GM19395 (cell line): ENCODE results near the gene EDARADD.
A peak's percentile ranks its signal among the peaks of the same experiment; 100 is the strongest.
"Not testable (repeated sequence)": the region's sequence is repeated elsewhere in the genome, so short reads cannot be mapped to it uniquely, and the experiment has no call there.

Experiments
- ATAC-seq: cut with Tn5 transposase; IDR thresholded peaks from one replicate; pipeline ENCODE4 v1.9.1; 2021; ENCODE audit warnings: mild to moderate bottlenecking, moderate library complexity; ENCODE audit not compliant: unreplicated experiment

The EDARADD gene

DNA sequence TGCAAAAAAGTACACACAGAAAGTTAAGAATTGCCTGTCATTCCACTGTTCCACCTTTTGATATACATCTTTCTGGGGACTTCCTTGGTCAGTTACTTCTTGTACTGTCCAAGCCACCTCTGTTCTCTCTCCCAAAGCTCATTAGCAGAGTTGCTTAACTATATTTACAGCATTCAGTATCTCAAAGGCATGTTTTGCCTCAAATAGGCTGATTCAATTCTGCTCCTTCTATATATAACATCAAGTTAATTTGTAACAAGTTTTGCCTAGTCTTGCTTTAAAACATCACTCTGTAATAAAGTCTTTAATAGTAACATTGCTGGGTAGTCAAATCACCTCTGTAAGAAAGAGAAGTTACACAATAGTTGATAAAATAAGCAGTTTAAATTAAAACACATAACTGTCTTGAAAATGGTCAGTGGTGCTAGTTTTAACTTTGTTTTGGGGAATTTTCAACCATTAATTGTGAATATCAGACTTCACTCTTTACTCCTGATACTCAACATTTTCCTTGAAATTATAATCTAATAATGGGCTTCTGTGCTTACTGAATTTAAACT, 35.7 kb downstream of the EDARADD start:
- ATAC-seq: peak; percentile 40

DNA sequence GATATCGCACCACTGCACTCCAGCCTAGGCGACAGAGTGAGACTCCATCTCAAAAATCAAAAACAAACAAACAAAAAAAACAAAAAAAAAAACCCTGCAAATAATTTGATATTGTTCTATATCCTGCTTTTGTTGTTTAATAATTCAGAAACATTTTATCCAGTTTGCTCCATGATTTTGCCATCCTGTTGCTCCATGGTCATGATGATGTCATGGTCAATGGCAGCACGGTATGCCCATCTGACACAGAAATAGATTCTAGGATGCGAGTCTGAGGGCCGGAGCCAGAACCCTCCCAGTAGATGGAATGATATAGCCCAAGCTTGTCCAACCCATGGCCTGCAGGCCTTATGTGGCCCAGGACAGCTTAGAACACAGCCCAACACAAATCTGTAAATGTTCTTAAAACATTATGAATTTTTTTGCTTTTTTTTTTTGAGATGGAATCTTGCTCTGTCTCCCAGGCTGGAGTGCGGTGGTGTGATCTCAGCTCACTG, 39.8 kb downstream of the EDARADD start:
- ATAC-seq: no peak

DNA sequence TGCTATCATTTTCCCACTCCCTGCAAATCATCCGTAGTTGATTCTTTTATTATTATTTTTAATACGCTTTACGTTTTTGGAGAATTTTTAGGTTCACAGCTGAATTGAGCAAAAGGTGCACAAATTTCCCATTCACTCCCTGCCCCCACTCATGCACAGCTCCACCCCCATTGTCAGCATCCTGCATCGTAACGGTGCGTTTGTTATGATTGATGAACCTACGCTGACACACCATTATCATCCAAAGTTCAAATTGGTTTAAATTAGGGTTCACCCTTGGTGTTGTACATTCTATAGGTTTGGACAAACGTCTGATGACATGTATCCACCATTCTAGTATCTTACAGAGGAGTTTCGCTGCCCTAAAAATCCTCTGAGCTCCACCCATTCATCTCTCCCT, 44.5 kb downstream of the EDARADD start:
- ATAC-seq: no peak

DNA sequence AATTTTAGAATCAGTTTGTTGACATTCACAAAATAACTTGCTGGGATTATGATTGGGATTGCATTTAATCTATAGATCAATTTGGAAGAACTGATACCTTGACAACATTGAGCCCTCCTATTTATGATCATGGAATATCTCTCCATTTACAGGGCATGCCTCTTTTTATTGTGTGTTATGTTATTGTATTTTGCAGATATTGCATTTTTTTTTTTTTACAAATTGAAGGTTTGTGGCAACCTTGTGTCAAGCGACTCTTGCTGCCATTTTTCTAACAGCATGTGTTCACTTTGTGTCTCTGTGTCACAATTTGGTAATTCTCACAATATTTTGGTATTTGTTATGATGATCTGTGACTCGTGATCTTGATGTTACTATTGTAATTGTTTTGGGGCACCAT, 46.3 kb downstream of the EDARADD start:
- no peak for ATAC-seq

DNA sequence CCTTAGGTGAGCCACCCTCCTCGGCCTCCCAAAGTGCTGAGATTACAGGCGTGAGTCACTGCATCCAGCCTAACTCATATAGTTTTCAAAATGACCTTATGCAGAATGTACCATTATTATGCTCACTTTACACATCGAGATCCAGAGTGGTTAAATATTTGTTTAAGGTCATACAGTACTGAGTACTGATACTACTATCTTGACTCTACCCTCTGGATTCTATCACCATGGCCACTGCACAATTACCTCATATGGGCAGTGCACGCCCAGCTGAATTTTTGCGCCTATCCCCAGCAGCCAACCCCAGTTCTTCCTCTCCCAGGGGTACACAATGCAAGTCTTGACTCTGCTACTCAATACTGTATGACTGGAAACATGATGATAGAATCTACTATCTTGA, 56.7 kb downstream of the EDARADD start:
- ATAC-seq: no peak

DNA sequence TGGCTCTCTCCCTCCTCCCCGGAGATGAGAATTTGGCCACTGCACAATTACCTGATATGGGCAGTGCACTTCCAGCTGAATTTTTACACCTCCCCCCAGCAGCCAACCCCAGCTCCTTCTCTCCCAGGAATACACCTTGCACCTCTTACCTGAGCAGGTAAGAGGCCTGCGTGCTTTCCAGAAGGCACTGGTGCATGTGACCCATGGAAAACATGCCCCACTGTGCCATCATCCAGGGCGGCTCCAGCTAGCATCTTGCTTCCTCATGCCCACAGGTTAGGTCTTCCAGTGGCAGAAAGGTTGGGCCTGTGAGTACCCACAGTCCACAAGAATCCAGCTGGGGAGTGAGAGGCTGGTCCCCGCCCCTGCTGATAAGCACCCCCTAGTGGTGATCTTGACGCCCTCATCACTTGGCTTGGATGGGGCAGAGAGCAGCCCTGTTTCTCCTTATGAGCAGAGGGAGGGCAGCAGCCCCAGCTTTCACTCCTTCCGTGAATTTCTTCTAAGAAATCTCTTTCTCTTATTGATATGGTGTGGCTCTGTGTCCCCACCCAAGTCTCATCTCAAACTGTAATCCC, 57.8 kb downstream of the EDARADD start:
- peak; percentile 60 for ATAC-seq

DNA sequence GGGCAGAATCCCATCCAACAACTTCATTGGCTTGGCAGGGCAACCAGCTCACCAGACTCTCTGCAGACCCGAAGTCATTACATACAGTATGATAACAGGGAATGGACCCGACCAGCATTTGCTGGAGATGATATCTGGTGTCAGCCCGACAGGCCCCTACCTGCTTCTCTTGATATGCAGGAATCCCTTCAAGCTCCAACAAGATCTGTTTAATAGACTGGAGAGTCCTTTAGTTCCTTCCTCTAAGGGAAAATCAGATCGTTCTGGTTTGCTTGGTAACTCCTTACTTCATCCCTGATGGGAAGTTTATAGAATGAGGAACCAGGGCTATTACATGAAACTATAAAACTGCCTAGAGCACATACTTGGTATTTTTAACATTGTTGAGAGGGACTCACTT, 61.2 kb downstream of the EDARADD start:
- ATAC-seq: no peak

DNA sequence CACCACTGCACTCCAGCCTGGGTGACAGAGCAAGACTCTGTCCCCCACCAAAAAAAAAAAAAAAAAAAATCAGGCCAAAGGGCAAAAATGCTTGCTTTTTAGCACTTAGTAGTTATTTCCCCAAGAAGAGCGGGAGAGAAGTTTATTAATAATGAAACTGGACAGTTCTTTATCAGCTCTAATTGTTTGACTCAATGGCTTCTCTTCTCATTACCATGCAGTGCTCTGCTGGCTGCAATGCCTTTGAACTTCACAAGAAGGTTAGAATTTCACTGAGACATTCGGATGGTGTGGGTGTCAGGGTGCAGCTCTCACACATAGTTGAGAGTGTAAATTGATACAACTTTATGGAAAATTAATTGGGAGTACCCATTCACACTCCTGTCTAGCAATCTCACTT, 63.7 kb downstream of the EDARADD start:
- peak; percentile 87 for ATAC-seq

DNA sequence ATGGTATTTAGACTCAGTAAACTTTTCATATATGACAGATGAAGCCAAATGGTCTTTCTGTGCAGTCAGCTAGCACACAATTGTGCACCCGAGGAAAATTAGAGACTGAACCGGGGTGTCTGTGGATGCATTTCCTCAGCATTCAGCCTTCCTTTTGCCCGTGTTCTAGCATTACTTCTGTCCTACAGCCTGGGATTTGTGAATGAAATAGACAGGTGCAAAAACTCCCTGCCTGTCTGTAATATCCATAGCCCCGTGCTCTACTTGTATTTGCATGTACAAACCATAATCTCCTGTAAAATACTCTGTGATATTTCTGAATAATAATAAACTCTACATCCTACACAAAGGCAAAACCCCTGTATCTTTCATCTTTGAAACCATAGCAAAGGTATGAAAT, 64.9 kb downstream of the EDARADD start:
- ATAC-seq: no peak

DNA sequence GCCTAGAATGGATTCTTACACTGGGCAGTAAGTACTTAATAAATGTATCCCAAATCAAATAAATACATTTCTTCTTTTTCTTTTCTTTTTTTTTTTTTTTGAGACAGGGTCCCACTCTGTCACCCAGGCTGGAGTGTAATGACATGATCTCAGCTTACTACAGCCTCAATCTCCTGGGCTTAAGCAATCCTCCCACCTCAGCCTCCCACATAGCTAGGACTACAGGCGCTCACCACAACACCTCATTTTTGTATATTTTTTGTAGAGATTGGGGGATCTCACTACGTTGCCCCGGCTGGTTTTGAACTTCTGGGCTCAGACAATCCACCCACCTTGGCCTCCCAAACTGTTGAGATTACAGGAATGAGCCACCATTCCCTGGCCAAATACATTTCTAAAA, 66.0 kb downstream of the EDARADD start:
- ATAC-seq: no peak

DNA sequence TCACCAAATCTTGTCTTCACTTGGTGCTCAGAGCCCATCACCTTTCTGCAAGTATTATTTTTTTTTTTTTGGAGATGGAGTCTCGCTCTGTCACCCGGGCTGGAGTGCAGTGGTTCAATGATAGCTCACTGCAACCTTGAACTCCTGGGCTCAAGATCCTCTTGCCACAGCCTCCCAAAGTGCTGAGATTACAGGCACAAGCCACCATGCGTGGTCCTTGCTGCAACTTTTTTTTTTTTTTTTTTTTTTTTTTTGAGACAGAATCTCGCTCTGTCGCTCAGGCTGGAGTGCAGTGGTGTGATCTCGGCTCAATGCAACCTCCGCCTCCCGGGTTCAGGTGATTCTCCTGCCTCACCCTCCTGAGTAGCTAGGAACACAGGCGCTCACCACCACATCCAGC, 70.1 kb downstream of the EDARADD start:
- not testable (repeated sequence) for ATAC-seq

DNA sequence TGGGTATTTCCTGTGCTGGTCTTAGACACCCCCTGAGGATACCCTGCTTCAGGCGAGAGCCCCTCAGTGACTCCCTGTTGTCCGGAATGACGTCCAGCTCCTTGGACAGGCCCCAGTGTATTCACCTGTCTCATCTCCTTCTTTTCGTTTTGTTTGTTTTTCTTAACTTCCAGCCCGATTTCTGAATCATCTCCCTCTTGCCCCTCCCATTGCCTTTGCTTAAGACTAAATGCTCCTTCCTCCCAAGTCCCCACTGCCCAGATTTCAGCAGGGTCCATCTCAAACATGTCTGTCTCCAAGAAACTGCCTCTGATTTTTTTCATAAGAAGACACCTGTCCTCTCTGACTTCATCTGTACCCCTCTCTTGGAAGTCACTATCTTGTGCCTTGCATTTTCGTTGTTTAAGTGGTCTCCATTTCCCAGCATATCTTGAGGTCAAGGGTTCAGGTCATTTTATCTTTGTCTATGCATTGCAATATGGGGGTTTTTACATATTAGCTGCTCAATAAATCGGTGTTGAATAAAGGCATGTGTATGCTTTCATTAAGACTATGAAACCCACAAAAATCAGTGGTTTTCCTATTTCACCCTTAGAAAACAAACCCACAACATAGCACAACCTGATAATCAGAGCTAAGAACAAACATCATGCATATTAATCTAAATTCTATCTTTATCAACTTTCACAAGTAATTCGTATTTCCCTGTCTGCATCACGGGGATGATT, 71.3 kb downstream of the EDARADD start:
- peak; percentile 57 for ATAC-seq

DNA sequence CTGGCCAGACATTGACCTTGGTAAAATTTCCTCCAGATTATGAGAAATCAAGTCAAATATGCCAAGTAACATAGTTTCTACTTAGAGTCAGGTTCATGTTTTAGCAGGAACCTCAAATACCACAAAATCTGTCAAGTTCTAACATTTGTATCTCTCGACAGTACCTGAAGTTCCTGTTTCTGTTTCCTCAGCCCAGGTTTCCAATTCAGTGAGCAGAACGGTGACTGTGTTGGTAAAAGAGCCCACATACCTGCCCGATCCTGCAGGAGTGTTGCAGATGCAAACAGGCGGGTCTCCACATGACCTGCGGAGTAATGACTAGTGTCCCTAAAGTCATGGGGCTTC, 71.8 kb downstream of the EDARADD start:
- peak; percentile 95 for ATAC-seq

DNA sequence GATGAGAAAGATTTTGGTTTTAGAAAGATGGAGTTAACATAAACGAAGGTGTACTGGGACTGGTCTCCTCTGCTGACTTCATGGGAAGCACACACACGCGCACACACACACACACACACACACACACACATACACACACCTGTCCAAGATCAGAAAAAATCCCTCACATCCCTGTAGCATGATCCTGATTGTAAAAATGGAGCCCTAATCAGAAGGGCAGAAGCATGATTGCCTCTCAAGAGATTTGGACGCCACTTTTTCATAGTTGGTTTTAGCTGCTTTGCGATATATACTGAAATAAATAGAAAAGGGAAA, 73.2 kb downstream of the EDARADD start:
- no peak for ATAC-seq

DNA sequence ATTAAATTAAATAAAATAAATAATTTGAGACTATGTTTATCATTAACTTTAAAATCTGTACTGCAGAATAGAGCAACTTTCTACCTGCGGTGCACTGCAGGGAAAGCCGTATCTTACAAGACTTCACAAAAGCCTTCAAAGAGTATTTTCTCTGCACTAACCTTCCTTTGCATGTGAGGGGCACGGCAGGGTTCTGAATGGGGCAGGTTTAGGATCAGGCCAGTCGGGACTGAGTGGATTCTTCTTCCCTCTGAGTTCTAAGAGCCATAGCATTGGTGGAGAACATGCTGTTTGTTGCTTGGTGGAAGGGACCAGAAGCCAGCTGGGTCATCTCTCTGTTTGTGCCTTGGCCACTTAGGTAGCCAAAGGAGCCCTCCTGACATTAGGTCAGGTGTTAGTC, 74.5 kb downstream of the EDARADD start:
- no peak for ATAC-seq

DNA sequence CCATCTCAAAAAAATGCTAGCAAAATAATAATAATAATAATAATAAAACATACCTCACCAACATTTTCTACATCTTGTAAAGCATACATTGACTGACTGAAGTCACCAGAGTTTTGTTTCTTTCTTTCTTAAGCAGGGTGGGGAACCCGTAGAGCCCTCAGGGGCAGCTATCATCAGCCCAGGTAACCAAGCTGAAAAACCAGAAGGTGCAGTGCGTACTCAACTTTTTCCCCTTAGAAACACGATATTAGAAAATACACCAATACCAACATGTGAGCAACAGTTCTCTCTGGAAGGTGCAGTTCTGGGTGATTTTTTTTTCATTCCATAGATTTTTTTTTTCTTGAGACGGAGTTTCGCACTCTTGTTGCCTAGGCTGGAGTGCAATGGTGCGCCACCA, 75.4 kb downstream of the EDARADD start:
- no peak for ATAC-seq

DNA sequence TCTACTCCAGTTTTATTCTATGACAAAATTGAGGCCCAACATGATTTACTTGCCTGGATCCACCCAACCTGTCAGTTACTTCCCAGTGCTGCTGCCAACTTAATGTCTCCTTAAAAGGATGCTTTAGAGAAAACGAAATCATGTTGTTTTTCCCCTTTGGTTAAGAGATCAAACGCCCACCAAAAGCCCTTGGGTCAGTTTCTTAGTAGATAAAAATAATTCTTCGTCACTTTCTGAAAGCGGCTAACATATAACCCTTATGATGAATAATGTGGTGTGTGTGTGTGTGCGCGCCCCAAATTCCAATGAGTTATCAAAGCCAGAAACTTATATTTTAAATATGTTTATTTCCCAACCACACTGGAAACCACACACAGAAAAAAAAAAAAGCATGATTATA, 77.0 kb downstream of the EDARADD start:
- ATAC-seq: no peak

DNA sequence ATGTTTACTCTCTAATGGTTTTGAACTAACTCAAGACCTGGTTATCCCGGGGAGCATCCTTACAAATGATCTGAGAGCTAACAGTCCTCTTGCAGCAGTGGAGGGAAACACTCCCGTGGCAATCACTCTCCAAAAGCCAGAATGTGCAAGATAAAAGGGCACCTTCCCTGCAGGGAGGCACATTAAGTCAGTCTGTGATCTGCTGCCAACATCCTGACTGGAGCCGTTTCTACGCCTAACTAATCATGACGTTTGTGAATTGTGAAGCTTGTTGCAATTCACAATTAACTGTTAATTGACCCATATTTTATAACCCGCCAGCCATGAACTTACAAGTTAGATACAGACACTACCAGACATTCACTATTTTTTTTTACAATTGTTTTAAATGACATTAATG, 77.6 kb downstream of the EDARADD start:
- ATAC-seq: no peak

DNA sequence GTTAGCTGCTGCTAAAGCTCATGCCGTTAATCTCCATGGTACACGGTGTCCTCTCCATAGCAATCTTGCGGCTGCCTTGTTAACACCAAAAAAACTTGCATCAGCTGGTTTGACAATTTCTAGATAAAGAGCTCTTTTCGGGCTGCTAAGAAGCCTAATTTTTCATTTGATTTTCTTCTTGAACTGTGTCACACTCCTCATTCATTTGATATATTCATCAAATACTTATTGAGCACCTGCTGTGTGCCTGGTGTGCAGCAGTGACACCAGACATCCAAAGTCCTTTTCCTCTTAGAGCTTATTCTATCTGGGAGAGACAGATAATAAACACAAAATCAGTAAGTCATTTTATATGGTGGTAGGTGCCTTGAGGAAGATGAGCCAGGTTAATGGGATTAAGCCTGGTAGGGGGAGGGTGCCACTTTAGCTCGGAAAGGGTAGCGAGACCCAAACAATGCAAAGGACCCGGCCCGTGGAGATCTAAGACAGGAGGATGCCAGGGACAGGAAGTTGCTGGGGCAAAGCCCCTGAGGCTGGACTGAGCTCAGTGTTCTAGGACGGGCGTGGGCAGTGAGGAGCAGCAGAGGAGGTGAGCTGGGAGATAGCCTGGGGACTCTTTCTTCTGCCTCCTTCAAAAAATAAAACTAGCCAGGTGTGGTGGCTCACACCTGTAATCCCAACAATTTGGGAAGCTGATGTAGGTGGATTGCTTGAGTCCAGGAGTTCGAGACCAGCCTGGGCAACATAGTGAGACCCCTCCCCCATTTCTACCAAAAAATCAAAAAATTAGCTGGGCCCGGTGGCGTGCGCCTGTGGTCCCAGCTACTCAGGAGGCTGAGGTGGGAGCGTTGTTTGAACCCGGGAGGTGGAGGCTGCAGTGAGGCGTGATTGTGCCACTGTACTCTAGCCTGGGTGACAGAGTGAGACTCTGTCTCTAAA, 79.0 kb downstream of the EDARADD start:
- ATAC-seq: no peak

DNA sequence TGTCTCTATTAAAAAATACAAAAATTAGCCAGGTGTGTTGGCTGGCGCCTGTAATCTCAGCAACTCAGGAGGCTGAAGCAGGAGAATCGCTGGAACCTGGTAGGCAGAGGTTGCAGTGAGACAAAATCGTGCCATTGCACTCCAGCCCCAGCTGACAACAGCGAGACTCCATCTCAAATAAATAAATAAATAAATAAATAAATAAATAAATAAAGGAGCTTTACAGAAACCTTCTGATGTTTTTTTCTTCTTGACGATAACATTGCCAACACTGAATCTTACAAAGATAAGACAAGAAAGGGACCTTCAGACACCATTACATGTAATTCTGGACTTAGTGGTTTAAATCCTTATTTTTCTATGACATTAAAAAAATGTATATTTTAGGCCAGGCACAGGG, 81.9 kb downstream of the EDARADD start:
- ATAC-seq: no peak

DNA sequence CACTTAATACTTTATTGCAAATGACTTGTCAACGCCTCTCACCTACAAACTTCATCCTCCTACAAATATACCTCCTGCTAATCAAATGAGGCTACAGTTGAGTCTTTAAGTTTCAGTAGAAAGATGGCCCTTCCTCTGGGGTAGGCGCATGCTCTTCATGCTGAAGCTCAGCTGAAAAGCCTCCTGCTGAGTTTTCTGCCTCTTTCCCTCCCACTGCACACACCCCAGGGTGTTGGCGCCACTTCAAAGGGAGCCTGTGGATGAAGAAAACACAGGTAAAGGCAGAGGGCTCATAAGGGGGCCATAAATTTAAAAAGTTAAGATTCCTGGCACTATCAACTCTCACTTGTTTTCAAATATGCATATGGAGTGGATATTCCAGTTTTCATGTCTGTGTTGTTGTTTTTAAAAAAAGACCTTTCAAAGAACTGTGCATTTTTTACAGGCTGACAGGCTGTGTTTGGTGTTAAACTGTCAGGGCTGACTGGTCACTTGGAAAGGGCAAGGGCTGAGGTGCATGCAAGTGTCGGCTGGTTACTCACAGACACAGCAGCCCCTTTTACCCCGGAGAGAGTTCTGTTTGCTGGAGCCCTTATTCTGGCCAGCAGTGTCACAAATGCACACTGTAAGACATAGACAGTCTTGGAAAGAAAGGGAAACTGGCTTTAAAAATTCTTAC, 86.8 kb downstream of the EDARADD start:
- no peak for ATAC-seq
